Measurements from ENCODE around the gene LDHD.

The LDHD gene

GRCh38 chr16:75078886-75079285, 37.7 kb downstream of the LDHD start:
- Histone ChIP-seq H3K27me3 (no peaks in the 10 kb centered on the region), H3K4me1 (ENCODE audit: control insufficient read depth in 1 of 2, insufficient read depth in 1 of 2, low read depth in 1 of 2, low read length in 1 of 2) (peaks cover 24 to 28% of the 10 kb centered on the region in 2 experiments), H3K9me3 (no peaks in the 10 kb centered on the region), H3K27ac (no peak overlapping the region), H3K36me3 (no peaks in the 10 kb centered on the region), H3K4me3 (ENCODE audit: low read depth in 1 of 2, low read length in 1 of 2) (no peak overlapping the region)
- TF ChIP-seq, protein P1, sequence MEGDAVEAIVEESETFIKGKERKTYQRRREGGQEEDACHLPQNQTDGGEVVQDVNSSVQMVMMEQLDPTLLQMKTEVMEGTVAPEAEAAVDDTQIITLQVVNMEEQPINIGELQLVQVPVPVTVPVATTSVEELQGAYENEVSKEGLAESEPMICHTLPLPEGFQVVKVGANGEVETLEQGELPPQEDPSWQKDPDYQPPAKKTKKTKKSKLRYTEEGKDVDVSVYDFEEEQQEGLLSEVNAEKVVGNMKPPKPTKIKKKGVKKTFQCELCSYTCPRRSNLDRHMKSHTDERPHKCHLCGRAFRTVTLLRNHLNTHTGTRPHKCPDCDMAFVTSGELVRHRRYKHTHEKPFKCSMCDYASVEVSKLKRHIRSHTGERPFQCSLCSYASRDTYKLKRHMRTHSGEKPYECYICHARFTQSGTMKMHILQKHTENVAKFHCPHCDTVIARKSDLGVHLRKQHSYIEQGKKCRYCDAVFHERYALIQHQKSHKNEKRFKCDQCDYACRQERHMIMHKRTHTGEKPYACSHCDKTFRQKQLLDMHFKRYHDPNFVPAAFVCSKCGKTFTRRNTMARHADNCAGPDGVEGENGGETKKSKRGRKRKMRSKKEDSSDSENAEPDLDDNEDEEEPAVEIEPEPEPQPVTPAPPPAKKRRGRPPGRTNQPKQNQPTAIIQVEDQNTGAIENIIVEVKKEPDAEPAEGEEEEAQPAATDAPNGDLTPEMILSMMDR (IDR thresholded peaks at IDR 0.05) = no peak

- no peaks in the 10 kb centered on the region for H3K36me3 ChIP-seq
- no peaks in the 10 kb centered on the region for H3K9me3 ChIP-seq
- H3K27me3 ChIP-seq = no peaks in the 10 kb centered on the region
- H3K4me1 ChIP-seq (ENCODE audit: control insufficient read depth in 1 of 2, insufficient read depth in 1 of 2, low read depth in 1 of 2, low read length in 1 of 2) = peaks cover 24 to 28% of the 10 kb centered on the region in 2 experiments
- TF ChIP-seq, protein P1 (IDR thresholded peaks at IDR 0.05) = no peak
- H3K4me3 ChIP-seq (ENCODE audit: low read depth in 1 of 2, low read length in 1 of 2) = peak overlapping the region in 1 of 2 experiments; percentile 20
- H3K27ac ChIP-seq = peak overlapping the region; percentile 49
Measured at GRCh38 chr16:75075688-75076268, 40.8 kb downstream of the LDHD start.

DNA sequence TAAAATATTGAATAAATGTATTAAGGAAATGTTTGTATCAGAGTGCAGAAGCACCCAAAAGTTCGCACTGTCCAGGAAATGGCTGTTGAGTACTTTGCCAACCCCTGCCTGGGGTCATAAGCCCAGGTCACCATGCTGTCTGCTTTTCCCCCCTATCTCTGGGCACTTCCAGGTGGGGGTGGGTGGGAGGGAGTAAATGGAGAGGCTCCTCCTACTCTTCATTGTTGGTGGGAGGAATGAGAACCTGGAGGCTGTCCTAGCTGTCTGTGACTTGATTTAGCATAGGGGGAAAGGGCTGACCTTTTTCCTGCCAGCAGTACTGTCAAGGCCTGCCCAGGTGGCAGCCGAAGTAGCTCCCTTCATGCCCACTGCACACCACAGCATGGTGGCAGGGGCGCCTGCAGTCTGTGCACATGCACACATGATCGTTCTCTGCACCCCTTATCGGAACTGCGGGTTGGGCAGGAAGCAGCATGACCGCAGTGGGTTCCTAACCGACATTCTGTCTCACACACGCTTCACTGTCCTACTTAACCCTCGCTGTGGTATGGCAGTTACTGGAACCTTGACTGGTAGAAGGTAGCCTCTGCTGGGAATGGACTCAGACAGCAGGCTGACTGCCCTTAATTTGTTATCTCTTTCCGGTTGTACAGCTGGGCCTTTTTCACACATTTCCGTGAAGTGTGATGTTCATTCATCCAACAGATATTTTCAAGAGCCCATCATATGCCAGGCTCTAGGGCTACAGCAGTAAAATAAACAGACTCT, 41.5 kb downstream of the LDHD start:
- no peaks in the 10 kb centered on the region for H3K27me3 ChIP-seq
- TF ChIP-seq, protein P1 (IDR thresholded peaks at IDR 0.05) = no peak
- H3K36me3 ChIP-seq = no peaks in the 10 kb centered on the region
- H3K4me3 ChIP-seq (ENCODE audit: low read depth in 1 of 2, low read length in 1 of 2) = peak overlapping the region in 1 of 2 experiments; percentile 20
- H3K4me1 ChIP-seq (ENCODE audit: control insufficient read depth in 1 of 2, insufficient read depth in 1 of 2, low read depth in 1 of 2, low read length in 1 of 2) = peaks cover 24 to 30% of the 10 kb centered on the region in 2 experiments
- H3K9me3 ChIP-seq = no peaks in the 10 kb centered on the region
- H3K27ac ChIP-seq = peak overlapping the region; percentile 49

DNA sequence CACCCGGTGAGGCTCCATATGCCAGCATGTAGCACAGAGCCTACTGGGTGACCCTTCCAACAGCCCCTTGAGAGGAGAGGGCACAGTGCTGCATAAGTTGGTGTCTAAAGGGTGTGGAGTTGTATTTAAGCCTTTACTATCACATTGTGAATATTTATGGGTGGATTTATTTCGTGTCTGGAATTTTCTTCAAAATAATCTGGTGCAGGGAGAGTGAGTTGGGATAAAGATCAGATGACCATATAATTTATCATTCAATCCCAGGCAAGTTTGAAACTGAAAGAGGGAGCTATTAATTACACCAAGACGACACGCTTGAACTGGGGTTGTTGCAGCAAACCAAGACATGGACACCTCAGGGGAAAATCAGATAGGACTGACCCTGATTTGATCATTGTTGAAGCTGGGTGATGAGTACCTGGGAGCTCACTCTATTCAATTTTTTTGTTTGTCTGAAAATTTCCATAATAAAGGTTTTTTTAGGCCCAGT, 42.2 kb downstream of the LDHD start:
- TF ChIP-seq, protein P1 (IDR thresholded peaks at IDR 0.05) = no peak
- no peaks in the 10 kb centered on the region for H3K27me3 ChIP-seq
- H3K27ac ChIP-seq = no peak overlapping the region
- no peaks in the 10 kb centered on the region for H3K36me3 ChIP-seq
- H3K4me3 ChIP-seq (ENCODE audit: low read depth in 1 of 2, low read length in 1 of 2) = no peak overlapping the region
- peaks cover 24 to 33% of the 10 kb centered on the region in 2 experiments for H3K4me1 ChIP-seq (ENCODE audit: control insufficient read depth in 1 of 2, insufficient read depth in 1 of 2, low read depth in 1 of 2, low read length in 1 of 2)
- no peaks in the 10 kb centered on the region for H3K9me3 ChIP-seq

GRCh38 chr16:75073545-75074303, 42.9 kb downstream of the LDHD start:
- no peaks in the 10 kb centered on the region for H3K27me3 ChIP-seq
- TF ChIP-seq, protein P1 (IDR thresholded peaks at IDR 0.05) = no peak
- no peaks in the 10 kb centered on the region for H3K9me3 ChIP-seq
- H3K4me3 ChIP-seq (ENCODE audit: low read depth in 1 of 2, low read length in 1 of 2) = no peak overlapping the region
- no peak overlapping the region for H3K27ac ChIP-seq
- peaks cover 24 to 33% of the 10 kb centered on the region in 2 experiments for H3K4me1 ChIP-seq (ENCODE audit: control insufficient read depth in 1 of 2, insufficient read depth in 1 of 2, low read depth in 1 of 2, low read length in 1 of 2)
- no peaks in the 10 kb centered on the region for H3K36me3 ChIP-seq

Data from neutrophil (primary cell).